ENCODE measurements around the gene CCDC9.

DNA sequence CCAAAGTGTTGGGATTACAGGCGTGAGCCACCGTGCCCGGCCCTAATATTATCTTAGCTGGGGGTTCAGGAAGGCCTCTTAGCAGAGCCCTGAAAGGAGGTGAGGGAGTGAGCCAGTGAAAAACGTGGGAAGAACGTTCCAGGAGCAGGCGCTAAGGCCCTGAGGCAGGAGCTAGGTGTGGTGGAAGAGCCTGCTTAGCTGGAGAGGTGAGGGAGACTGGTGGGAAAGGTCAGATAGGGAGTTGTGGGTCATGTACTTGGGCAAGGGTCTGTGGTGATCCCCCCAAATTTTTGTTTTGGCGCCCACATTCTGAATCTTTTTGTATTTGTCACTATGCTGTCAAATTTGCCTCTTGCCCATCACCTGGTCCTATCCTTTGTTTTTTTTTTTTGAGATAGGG is 13.3 kb downstream of the CCDC9 start:
- no peak for TF ChIP-seq CTCF (IDR thresholded peaks at IDR 0.05)
- no peak for TF ChIP-seq POLR2A (IDR thresholded peaks at IDR 0.05)
- no peak for TF ChIP-seq POLR2AphosphoS5 (IDR thresholded peaks at IDR 0.05)
- TF ChIP-seq EP300 (IDR thresholded peaks at IDR 0.05; ENCODE audit: low read depth): no peak

Data from transverse colon (tissue), 4 donors.